Nephron progenitor cell (in vitro differentiated cells): ENCODE results near the gene MRPL33.

ENCODE experiments used
- DNase-seq: peaks from one replicate; pipeline ENCODE4 v3.0.0; 2021
- H3K27ac Mint-ChIP-seq: 2 replicates; pipeline ENCODE4 v1.8.0; 2021; ENCODE audit warnings: mild to moderate bottlenecking, moderate library complexity, mixed read lengths
- H3K27me3 Mint-ChIP-seq: 2 replicates; pipeline ENCODE4 v1.8.0; 2021; ENCODE audit warnings: mild to moderate bottlenecking, low read depth, mixed read lengths; ENCODE audit not compliant: poor library complexity
- H3K36me3 Mint-ChIP-seq: 2 replicates; pipeline ENCODE4 v1.8.0; 2021; ENCODE audit warnings: low read depth, mixed read lengths
- H3K4me1 Mint-ChIP-seq: 2 replicates; pipeline ENCODE4 v1.8.0; 2021; ENCODE audit warnings: mixed read lengths
- H3K4me3 Mint-ChIP-seq: 2 replicates; pipeline ENCODE4 v1.8.0; 2021; ENCODE audit warnings: mild to moderate bottlenecking, moderate library complexity, mixed read lengths
- H3K9me3 Mint-ChIP-seq: 2 replicates; pipeline ENCODE4 v1.8.0; 2021; ENCODE audit warnings: mild to moderate bottlenecking, moderate library complexity, mixed read lengths
- TF ChIP-seq, protein P1 (sequence below): fragments of 200-600 bp; sonication (generic); IDR thresholded peaks from 2 replicates; pipeline ENCODE4 v1.5.0; 2021; ENCODE audit warnings: antibody characterized with exemption

The MRPL33 gene

DNA sequence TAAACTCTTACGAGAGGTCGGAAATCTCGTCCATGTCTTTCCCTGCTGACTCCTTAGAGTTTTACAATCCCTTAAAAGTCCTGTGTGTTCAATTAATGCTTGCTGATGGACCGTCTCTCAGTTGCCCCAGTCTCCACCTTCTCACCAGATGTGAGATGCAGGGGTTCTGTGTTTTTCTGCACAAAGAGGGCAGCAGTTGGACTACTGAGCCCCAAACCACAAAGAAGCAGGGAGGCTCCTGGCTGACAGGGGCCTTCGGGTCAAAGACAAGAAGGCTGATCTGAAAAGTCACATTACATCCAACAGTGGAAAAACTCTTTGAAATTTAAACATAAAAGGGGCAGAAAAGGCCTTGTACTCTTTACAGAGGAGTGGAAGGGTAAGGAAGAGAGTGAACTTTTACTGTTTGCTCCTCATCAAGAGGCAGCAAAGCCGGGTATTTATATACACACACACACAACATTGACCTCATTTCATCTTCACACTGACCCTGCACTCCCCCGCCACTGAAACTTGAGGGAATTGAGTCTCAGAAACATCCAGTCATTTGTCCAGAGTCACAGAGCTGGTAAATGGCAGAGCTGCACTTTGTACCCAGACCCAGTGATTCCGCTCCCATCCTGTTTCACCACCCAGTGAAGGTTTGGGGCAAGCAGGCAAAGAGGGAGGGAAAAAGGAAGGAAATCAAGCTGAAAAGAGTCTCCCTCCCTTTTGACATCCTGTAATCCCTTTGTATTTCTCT lies 23.7 kb downstream of the MRPL33 start:
- Mint-ChIP-seq H3K4me1 (no peaks in the 10 kb centered on the region), H3K27ac (peak overlapping the region; percentile 66)
- DNase-seq: no peak

DNA sequence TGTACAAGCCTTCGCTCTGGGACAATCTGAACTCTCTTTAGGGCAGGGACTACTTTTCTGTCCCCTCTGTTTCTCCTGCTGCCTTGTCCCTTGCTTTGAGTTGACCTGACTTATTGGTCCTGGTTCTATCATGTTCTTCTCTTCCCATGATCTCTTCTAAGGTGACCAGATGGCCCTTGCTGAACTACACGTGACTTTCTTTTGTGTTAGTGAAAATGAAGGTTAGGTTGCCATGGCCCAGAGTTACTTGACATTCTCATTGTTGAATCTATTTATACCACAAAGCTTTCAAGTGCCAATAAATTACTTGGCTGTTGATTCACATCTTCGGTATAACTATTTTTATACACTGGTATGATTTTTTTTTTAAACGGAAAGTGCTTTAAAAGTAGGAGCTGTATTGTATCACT lies 24.4 kb downstream of the MRPL33 start:
- H3K4me1 Mint-ChIP-seq: no peaks in the 10 kb centered on the region
- H3K36me3 Mint-ChIP-seq: no peaks in the 10 kb centered on the region
- H3K27me3 Mint-ChIP-seq: peaks cover 2% of the 10 kb centered on the region
- peak overlapping the region; percentile 47 for H3K27ac Mint-ChIP-seq
- H3K9me3 Mint-ChIP-seq: no peaks in the 10 kb centered on the region
- TF ChIP-seq, protein P1, sequence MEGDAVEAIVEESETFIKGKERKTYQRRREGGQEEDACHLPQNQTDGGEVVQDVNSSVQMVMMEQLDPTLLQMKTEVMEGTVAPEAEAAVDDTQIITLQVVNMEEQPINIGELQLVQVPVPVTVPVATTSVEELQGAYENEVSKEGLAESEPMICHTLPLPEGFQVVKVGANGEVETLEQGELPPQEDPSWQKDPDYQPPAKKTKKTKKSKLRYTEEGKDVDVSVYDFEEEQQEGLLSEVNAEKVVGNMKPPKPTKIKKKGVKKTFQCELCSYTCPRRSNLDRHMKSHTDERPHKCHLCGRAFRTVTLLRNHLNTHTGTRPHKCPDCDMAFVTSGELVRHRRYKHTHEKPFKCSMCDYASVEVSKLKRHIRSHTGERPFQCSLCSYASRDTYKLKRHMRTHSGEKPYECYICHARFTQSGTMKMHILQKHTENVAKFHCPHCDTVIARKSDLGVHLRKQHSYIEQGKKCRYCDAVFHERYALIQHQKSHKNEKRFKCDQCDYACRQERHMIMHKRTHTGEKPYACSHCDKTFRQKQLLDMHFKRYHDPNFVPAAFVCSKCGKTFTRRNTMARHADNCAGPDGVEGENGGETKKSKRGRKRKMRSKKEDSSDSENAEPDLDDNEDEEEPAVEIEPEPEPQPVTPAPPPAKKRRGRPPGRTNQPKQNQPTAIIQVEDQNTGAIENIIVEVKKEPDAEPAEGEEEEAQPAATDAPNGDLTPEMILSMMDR: no peak
- DNase-seq: no peak
- no peak overlapping the region for H3K4me3 Mint-ChIP-seq

More for the DNA sequence above, 23.7 kb downstream of the MRPL33 start:
- TF ChIP-seq, protein P1: no peak
- Mint-ChIP-seq H3K27me3 (peaks cover 2% of the 10 kb centered on the region), H3K4me3 (no peak overlapping the region), H3K36me3 (peaks cover 2% of the 10 kb centered on the region), H3K9me3 (peaks cover 2% of the 10 kb centered on the region)

DNA sequence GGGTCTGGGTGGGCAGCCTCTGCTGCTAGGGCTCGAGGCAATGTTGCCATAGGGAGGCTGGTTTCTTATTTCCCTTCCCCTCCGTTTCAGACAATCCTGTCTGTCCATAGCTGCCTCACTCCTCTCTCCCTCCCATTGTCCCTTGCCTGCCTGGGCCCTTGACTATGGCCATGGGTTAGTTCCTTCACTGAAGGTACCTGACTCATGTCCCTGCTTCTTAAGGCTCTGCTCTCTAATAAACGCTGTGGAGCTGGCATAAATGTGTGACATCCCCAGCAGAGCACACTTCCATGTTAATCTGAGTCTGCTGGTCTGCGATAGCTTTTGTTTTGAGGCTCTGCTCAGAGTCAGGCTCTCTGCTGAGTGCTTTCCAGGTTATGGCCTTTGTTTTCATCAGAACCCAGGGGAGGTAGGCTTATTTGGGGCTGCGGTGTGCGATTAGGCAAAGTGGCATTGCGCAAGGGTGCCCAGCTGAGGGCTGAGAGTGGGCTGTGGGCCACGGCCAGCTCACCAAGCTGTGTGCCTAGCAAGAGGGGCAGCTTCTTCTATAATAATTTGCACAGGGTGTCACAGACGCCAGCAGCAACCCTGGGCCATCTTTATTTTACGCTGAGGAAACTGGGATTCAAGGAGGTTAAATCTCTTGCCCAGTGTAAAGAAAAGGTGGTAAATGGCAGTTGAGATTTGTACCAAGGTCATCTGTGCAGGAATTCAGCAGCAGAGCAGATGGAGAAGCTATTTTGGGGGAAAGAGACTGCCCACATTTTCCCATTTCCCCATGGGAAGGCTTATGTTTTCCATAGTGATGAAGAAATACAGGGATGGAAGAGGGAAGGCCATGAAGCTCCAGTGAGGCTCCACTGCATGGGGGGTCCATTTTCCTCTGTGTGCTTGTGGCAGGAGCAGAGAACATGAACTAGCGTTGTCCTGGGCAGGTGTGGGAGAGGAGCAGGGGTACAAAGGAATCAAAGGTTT lies 25.6 kb downstream of the MRPL33 start:
- Mint-ChIP-seq H3K36me3 (no peaks in the 10 kb centered on the region), H3K4me3 (no peak overlapping the region), H3K9me3 (no peaks in the 10 kb centered on the region), H3K4me1 (no peaks in the 10 kb centered on the region), H3K27ac (no peak overlapping the region), H3K27me3 (peaks cover 2% of the 10 kb centered on the region)
- DNase-seq: no peak
- TF ChIP-seq, protein P1: no peak

DNA sequence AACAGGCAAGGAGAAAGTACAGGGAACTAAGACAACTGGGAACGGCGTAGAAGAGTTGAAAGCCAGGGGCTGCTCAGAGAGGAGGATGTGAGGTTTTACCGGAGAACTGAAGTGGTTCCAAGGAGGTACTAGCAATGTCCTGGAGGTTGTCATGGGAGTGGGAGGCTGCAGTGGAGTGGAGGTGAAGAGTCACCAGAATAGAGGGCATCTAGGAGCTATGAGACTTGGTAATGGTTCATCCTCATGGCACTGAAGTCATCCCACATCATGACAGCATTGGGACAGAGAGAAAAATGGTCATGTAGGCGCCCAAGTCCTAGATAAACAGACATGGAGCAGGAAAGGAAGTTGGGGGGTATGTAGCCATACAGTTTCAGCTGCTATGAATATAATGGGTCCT lies 26.3 kb downstream of the MRPL33 start:
- DNase-seq: no peak
- Mint-ChIP-seq H3K36me3 (no peaks in the 10 kb centered on the region), H3K27me3 (peaks cover 2% of the 10 kb centered on the region), H3K9me3 (no peaks in the 10 kb centered on the region), H3K4me3 (no peak overlapping the region), H3K4me1 (no peaks in the 10 kb centered on the region), H3K27ac (no peak overlapping the region)
- TF ChIP-seq, protein P1: no peak

DNA sequence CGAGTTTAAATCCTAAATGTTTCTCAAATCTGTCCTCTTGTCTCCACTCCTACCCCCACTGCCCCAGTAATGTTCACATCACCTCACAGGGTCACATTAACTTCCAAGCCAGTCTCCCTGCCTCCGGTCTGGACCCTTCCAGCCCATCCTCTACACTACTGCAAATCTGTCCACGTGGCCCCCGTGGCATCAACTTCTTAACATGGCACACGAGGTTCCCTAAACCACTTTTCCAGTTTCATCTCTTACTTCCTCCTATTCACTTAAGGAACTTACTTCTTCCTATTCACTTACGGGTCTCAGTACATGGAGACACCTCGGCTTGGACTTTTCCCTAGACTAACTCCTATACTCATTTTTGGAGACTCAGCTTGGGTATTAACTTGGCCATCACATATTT lies 27.0 kb downstream of the MRPL33 start:
- H3K36me3 Mint-ChIP-seq: no peaks in the 10 kb centered on the region
- no peak for DNase-seq
- H3K9me3 Mint-ChIP-seq: no peaks in the 10 kb centered on the region
- TF ChIP-seq, protein P1: no peak
- no peaks in the 10 kb centered on the region for H3K4me1 Mint-ChIP-seq
- no peak overlapping the region for H3K27ac Mint-ChIP-seq
- no peak overlapping the region for H3K4me3 Mint-ChIP-seq
- peaks cover 2% of the 10 kb centered on the region for H3K27me3 Mint-ChIP-seq
